ENCODE results near the gene SH2B3. TPM values are rescaled to one million over a fixed set of nuclear protein-coding genes. Genes with fewer than 3 reads are reported as not detected.
"Not testable (repeated sequence)": the region's sequence is repeated elsewhere in the genome, so short reads cannot be mapped to it uniquely, and the experiment has no call there.

SH2B3 gene
- total RNA-seq, 3 donors from 2014 or later, result 16.5 to 22.4 (median 20.5) TPM

DNA sequence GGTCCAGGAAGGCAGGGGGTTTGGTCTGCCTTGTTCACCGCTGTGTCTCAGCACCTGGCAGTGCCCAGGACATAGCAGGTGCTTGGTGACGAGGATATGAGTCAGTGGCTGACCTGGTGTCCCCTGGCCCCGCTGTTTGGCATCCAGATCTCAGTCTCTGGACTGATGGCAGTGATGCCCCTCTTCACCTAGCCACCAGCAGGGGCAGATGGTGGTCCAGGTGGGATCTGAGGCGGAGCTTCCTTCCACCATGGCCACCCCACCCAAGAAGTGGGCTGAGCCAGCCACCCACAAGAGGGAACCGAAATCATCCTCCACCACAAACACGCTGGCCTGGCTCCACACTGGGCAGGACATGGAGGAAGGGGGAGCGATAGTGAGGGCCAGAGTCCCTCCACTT, 16.1 kb upstream of the SH2B3 start:
- TF ChIP-seq, protein P1, sequence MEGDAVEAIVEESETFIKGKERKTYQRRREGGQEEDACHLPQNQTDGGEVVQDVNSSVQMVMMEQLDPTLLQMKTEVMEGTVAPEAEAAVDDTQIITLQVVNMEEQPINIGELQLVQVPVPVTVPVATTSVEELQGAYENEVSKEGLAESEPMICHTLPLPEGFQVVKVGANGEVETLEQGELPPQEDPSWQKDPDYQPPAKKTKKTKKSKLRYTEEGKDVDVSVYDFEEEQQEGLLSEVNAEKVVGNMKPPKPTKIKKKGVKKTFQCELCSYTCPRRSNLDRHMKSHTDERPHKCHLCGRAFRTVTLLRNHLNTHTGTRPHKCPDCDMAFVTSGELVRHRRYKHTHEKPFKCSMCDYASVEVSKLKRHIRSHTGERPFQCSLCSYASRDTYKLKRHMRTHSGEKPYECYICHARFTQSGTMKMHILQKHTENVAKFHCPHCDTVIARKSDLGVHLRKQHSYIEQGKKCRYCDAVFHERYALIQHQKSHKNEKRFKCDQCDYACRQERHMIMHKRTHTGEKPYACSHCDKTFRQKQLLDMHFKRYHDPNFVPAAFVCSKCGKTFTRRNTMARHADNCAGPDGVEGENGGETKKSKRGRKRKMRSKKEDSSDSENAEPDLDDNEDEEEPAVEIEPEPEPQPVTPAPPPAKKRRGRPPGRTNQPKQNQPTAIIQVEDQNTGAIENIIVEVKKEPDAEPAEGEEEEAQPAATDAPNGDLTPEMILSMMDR (IDR thresholded peaks at IDR 0.05), result no peak
- DNase-seq (no peak), ATAC-seq (peak; percentile 26)
- H3K36me3 ChIP-seq (ENCODE audit: low read depth), result no peaks in the 10 kb centered on the region
- intact Hi-C loops (cut with DNase I, micrococcal nuclease), result no loop called here
- no peaks in the 10 kb centered on the region for H3K9me3 ChIP-seq
- H3K4me3 ChIP-seq, result no peak overlapping the region
- no peaks in the 10 kb centered on the region for H3K4me1 ChIP-seq (ENCODE audit: low read depth)

GRCh38 chr12:111390910-111391309, 14.8 kb upstream of the SH2B3 start:
- intact Hi-C loops (cut with DNase I, micrococcal nuclease), result no loop called here

GRCh38 chr12:111393700-111394300, 11.9 kb upstream of the SH2B3 start:
- TF ChIP-seq, protein P1 (IDR thresholded peaks at IDR 0.05), result no peak
- H3K4me3 ChIP-seq, result no peak overlapping the region
- no peaks in the 10 kb centered on the region for H3K9me3 ChIP-seq
- no peaks in the 10 kb centered on the region for H3K4me1 ChIP-seq (ENCODE audit: low read depth)
- ATAC-seq, result peak; percentile 15
- DNase-seq, result peak in 1 of 3 donors; percentile 64
- H3K36me3 ChIP-seq (ENCODE audit: low read depth), result no peaks in the 10 kb centered on the region
- intact Hi-C loops (cut with DNase I, micrococcal nuclease), result no loop called here

More at GRCh38 chr12:111390910-111391309, 14.8 kb upstream of the SH2B3 start:
- DNase-seq (no peak), ATAC-seq (no peak)
- Histone ChIP-seq H3K9me3 (no peaks in the 10 kb centered on the region), H3K4me3 (no peak overlapping the region), H3K4me1 (ENCODE audit: low read depth) (no peaks in the 10 kb centered on the region), H3K36me3 (ENCODE audit: low read depth) (no peaks in the 10 kb centered on the region)
- TF ChIP-seq, protein P1 (IDR thresholded peaks at IDR 0.05), result no peak

GRCh38 chr12:111394480-111394879, 11.2 kb upstream of the SH2B3 start:
- H3K9me3 ChIP-seq, result no peaks in the 10 kb centered on the region
- H3K4me3 ChIP-seq, result no peak overlapping the region
- H3K4me1 ChIP-seq (ENCODE audit: low read depth), result no peaks in the 10 kb centered on the region
- H3K36me3 ChIP-seq (ENCODE audit: low read depth), result no peaks in the 10 kb centered on the region
- ATAC-seq (no peak), DNase-seq (no peak)
- TF ChIP-seq, protein P1 (IDR thresholded peaks at IDR 0.05), result no peak
- intact Hi-C loops (cut with DNase I, micrococcal nuclease), result no loop called here

DNA sequence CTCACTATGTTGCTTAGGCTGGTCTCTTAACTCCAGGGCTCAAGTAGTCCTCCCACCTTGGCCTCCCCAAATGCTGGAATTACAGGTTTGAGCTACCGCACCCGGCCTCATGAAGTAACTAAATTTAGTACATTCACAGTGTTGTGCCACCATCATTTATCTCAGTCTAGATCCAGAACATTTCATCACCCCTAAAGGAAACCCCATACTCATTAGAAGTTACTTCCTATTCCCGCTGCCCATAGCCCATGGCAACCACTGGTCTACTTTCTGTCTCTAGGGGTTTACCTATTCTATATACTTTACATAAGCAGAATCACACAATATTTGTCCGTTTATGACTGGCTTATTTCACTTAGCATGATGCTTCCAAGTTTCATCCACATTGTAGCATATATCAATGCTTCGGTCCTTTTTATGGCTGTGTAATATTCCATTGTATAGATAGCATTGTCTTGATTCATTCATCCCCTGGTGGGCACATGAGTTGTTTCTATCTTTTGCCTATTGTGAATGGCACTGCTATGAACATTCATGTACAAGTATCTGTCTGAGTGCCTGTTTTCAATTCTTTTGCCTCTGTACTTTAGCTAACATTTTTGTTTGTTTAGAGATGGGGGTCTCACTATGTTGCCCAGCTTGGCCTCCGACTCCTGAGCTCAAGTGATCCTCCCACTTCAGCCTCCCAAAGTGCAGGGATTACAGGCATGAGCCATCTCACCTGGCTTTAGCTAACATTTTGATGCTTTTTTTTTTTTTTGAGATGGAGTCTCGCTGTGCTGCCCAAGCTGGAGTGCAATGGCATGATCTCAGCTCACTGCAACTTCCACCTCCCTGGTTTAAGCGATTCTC, 10.2 kb upstream of the SH2B3 start:
- intact Hi-C loops (cut with DNase I, micrococcal nuclease), result loop anchor here in 1 of 2 donors (2.0 to 5.0 kb wide), 2 partner anchors 55 to 132 kb away; no protein-coding TSS in a partner anchor
- ATAC-seq (no peak), DNase-seq (no peak)
- Histone ChIP-seq H3K4me1 (ENCODE audit: low read depth) (no peaks in the 10 kb centered on the region), H3K4me3 (no peak overlapping the region), H3K36me3 (ENCODE audit: low read depth) (no peaks in the 10 kb centered on the region), H3K9me3 (no peaks in the 10 kb centered on the region)
- TF ChIP-seq, protein P1 (IDR thresholded peaks at IDR 0.05), result no peak

- ATAC-seq; H3K9me3 ChIP-seq; H3K4me1 ChIP-seq (ENCODE audit: low read depth); H3K4me3 ChIP-seq; H3K36me3 ChIP-seq (ENCODE audit: low read depth); DNase-seq: not testable (repeated sequence)
- intact Hi-C loops (cut with DNase I, micrococcal nuclease), result loop anchor here in 1 of 2 donors (2.0 to 5.0 kb wide), 2 partner anchors 55 to 131 kb away; no protein-coding TSS in a partner anchor
Measured at GRCh38 chr12:111396271-111396670, 9.5 kb upstream of the SH2B3 start.

All from mucosa of descending colon (tissue), 3 donors.